GM12801 (cell line): ENCODE data around the gene CEP41.

Experiments
- TF ChIP-seq, protein P1 (sequence below): IDR thresholded peaks from one replicate; pipeline ENCODE4 v1.5.1; 2011; ENCODE audit warnings: control low read depth; ENCODE audit not compliant: insufficient read length; ENCODE audit errors: extremely low read depth

The CEP41 gene

DNA sequence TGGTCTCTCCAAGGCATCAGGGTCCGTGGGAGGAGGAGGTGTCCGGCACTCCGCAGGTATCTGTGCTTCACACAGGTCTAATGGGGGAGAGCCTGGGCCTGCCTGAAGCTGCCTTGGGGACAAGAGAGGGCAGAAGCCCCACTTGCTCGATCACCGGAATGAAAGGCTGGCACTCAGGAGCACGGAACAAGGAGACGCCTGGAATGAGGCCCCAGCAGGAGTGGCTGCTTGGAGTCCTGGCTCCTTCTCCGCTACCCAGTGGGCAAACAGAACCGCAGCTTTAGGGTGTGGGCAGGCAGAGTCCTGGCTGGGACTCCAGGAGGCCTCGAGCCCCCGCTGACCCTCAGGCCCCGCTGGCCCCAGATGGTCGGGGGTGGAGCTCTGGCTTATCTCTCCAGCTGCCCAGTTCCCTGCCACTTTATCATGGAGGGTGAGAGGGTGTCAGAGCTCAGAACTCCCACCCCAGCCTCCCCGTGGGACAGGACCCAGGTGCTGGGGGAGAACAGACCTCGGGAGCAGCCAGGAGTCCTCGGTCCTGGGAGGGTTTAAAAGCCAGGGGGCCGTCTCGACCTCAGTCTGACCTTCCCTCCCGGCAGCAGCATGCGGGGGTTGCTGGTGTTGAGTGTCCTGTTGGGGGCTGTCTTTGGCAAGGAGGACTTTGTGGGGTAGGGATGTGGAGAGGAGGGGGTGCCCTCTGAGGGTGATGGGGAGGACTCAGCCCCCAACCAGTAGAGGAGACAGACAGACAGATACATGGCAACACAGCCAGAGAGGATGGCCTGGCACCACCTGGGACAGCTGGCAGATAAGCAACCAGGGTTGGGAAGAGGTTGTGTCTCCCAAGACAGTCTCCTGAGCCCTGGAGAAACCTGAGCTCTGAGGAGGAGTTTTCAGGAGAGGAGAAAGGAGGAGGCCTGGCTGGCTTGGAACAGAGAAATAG, 60.6 kb downstream of the CEP41 start, which contains the start of gene CPA1:
Gene CPA1, plus strand, starts transcription at position 574 of the 940 bp plus-strand sequence. Its CDS starts 27 bp downstream, at position 601.
- TF ChIP-seq, protein P1, sequence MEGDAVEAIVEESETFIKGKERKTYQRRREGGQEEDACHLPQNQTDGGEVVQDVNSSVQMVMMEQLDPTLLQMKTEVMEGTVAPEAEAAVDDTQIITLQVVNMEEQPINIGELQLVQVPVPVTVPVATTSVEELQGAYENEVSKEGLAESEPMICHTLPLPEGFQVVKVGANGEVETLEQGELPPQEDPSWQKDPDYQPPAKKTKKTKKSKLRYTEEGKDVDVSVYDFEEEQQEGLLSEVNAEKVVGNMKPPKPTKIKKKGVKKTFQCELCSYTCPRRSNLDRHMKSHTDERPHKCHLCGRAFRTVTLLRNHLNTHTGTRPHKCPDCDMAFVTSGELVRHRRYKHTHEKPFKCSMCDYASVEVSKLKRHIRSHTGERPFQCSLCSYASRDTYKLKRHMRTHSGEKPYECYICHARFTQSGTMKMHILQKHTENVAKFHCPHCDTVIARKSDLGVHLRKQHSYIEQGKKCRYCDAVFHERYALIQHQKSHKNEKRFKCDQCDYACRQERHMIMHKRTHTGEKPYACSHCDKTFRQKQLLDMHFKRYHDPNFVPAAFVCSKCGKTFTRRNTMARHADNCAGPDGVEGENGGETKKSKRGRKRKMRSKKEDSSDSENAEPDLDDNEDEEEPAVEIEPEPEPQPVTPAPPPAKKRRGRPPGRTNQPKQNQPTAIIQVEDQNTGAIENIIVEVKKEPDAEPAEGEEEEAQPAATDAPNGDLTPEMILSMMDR: no peak

DNA sequence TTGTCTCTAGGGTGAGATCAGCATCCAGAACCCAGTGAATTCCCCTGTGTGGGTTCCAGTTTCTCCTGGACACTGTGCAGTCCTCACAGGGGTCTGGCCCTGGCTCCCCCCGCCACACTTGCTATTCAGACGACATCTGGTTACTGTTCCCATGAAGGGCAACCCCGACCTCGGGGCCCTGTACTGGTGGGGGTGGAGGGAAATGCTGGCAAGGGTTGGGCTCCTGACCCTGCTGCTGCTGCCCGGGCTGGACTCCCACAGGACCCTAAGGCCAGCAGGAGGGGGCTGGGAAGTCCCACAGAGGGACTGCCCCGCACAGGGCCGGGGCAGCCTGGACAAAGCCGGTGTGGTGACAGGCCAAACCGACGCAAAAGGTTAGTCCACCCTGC, 61.3 kb downstream of the CEP41 start:
- TF ChIP-seq, protein P1: no peak

DNA sequence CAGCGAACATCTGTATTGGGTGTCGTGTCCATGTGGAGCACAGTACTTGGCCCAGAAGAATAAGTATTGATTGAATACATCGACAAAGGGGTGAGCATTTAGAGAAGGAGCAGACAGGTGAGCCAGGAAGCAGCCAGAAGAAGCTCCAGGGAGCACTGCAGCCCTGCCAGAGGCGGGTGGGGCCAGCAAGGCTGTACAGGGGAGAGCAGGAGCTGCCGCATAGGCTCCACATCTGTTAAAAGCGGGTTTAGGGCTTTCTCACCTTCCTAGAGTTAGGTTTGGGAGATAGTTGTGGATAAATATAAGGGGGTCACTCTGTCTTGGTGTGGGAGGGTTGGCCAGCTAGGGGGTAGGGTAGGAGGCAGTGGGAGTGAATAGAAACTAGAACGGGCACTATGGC, 61.8 kb downstream of the CEP41 start:
- TF ChIP-seq, protein P1: no peak

DNA sequence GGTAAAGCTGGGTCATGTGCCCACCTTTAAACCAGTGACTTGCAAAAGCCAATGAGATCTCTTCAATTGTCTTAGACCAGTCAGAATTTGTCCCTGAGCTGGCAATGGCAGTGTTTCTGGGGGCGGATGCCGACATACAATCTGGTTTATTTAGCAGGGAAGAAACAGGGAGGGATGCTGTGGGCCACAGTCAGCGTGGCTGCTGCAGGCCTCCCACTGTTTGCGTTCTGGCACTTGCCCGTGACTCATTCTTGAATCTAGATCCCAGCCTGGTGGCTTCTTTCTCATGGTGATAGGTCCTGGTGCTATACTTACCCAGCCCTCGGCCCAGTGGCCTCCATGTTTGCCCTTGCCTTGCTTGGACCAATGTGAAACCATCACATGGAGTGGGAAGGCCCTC, 63.6 kb downstream of the CEP41 start:
- TF ChIP-seq, protein P1: no peak

DNA sequence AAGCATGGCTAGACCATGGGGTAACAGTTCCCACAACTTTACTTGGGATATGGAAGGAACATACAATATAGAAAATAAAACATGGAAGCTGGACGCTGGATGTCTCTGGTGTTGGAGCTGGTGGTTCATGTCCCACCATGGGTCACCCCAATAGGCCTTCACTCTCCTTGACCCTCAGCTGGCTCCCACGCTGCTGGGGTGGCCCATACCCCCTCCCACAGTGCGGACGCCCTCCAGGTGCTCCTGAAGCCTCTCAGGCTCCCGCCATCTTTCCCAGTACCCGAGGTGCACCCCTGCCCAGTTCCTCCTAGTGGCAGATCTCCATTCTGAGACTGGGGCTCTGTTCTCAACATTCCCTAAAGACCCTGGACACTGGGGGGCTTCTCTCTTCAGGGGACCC, 66.3 kb downstream of the CEP41 start:
- TF ChIP-seq, protein P1: no peak

DNA sequence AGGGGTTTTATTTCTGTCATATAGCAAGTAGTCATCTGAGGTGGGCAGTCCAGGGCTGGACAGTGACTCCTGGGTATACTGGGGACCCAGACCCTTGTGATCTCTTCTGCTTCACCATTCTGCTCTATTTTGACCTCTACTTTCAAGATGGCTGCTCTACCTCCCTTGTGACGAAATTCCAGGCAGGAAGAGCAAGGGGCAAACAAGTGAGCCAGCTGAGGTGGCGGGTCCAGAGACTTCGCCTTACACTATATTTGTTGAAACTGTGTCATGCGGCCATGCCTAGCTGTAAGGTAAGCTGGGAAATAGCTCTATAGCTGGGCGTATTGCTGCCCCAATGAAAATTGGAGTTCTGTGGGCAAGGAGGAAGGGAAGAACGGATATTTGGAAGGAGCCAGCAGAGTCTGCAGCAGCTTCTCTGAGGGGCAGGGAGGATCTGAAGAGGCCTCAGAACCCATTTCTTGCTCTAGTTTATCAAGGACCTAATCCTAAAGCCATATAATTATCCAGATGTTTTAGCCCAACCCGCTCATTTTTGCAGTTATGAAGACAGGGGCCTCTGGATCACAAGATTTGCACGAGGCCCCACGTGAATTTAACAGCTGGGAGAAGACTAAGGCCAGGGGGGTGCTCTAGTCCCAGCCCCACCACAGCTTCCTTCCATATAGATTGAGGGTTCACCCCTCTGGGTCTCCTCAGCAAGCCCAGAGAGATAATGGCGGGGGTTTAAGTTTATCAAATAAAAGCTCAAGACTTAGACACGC, 68.2 kb downstream of the CEP41 start:
- TF ChIP-seq, protein P1: no peak

DNA sequence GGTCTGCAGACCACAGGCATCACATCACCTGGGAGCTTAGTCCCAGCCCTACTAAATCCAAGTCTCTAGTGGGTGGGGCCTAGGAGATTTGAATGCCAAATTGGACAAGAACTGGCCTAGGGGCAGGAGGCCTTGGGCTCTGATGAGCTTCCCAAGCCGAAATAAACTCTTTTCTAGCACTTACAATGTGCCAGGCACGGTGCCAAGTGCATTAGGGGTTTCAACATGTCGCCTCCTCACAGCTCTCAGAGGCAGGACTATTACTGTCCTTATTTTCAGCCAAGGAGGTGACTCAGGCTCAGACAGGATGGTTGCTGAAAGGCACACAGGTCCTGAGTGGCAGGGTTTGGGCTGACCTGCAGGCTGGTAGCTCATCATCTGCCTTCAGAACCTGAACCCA, 69.8 kb downstream of the CEP41 start:
- TF ChIP-seq, protein P1: no peak
